Panc1 (cell line): ENCODE results near the gene MYDGF. TPM values are rescaled to one million over a fixed set of nuclear protein-coding genes. Genes with fewer than 3 reads are reported as not detected.

Experiments
- ATAC-seq: fragments of 200-7000 bp; cut with Tn5 transposase; 2 replicates; pipeline ENCODE4 v1.9.1; 2020; ENCODE audit warnings: mild to moderate bottlenecking, moderate library complexity
- BruUV-seq: library from RNA; stranded (reverse); fragments of 400-500 nt; replicated peaks from 2 replicates; lab custom pipeline; 2021; lab: Mats Ljungman, UMichigan
- CTCF ChIA-PET: fragments of 300-600 bp; sonication (Branson Sonifier 250); formaldehyde crosslinking; loops from one replicate; lab custom pipeline; 2022; ENCODE audit warnings: antibody characterized with exemption; lab: Charles Lee
- POLR2A ChIA-PET: fragments of 300-600 bp; sonication (Branson Sonifier 250); formaldehyde crosslinking; loops from one replicate; lab custom pipeline; 2022; ENCODE audit warnings: antibody characterized with exemption; lab: Charles Lee
- DNase-seq: peaks from one replicate; pipeline ENCODE4 v3.0.0-alpha.2; 2010; ENCODE audit warnings: low read depth, low spot score
- H3K27ac ChIP-seq: 2 replicates; pipeline ENCODE4 v1.5.1; 2011; ENCODE audit warnings: mild to moderate bottlenecking, low read length, inconsistent platforms
- H3K27me3 ChIP-seq: fragments of 200-500 bp; sonication (Bioruptor generic); 2 replicates; pipeline ENCODE4 v1.6.0; 2014; ENCODE audit warnings: low read length, inconsistent platforms; ENCODE audit not compliant: control insufficient read depth, insufficient read depth
- H3K36me3 ChIP-seq: fragments of 200-500 bp; sonication (Bioruptor generic); 2 replicates; pipeline ENCODE4 v1.5.1; 2014; ENCODE audit warnings: inconsistent platforms, mild to moderate bottlenecking, low read length, moderate library complexity; ENCODE audit not compliant: control insufficient read depth, insufficient read depth
- H3K4me1 ChIP-seq: 2 replicates; pipeline ENCODE4 v1.5.1; 2011; ENCODE audit warnings: inconsistent platforms, mild to moderate bottlenecking, low read length, moderate library complexity; ENCODE audit not compliant: control insufficient read depth, insufficient read depth
- H3K4me3 ChIP-seq, 2 experiments: 2 replicates each; pipeline ENCODE4 v1.5.1; 2011 to 2012; ENCODE audit warnings: low read depth in 2 of 2, low read length in 2 of 2, mild to moderate bottlenecking in 2 of 2, inconsistent platforms in 1 of 2, moderate library complexity in 1 of 2
- H3K9me3 ChIP-seq: fragments of 200-500 bp; sonication (Bioruptor generic); 2 replicates; pipeline ENCODE4 v1.5.1; 2014; ENCODE audit warnings: low read depth, mild to moderate bottlenecking, inconsistent platforms, low read length, moderate library complexity; ENCODE audit not compliant: control insufficient read depth, insufficient read depth
- CTCF ChIP-seq: fragments of 450-650 bp; IDR thresholded peaks from 2 replicates; pipeline ENCODE4 v1.5.1; 2017; ENCODE audit warnings: mild to moderate bottlenecking
- POLR2AphosphoS5 ChIP-seq: IDR thresholded peaks from 2 replicates; pipeline ENCODE4 v1.6.1; 2012; ENCODE audit warnings: mild to moderate bottlenecking, low read depth, low read length, moderate library complexity
- REST ChIP-seq, 2 experiments: IDR thresholded peaks; 2 replicates each; pipeline ENCODE4 v1.6.1; 2011 to 2012; ENCODE audit warnings: low read depth in 2 of 2, control low read depth in 1 of 2, low read length in 1 of 2, mild to moderate bottlenecking in 1 of 2, moderate library complexity in 1 of 2; ENCODE audit not compliant: insufficient read depth in 1 of 2
- SIN3A ChIP-seq: IDR thresholded peaks from 2 replicates; pipeline ENCODE4 v1.6.1; 2012; ENCODE audit warnings: low read depth, mild to moderate bottlenecking, low read length, moderate library complexity, borderline replicate concordance; ENCODE audit not compliant: insufficient read depth
- TCF7L2 ChIP-seq: IDR thresholded peaks from 2 replicates; pipeline ENCODE4 v1.6.1; 2011; ENCODE audit warnings: mild to moderate bottlenecking, low read depth, low read length, inconsistent platforms
- in situ Hi-C: cut with HindIII; loops from 2 replicates; pipeline ENCODE4 v1.10.0; 2016; ENCODE audit warnings: low sequenced_read_pairs, low pct_unique_long_range_greater_than_20kb
- intact Hi-C: fragments of 100-400 bp; cut with micrococcal nuclease; formaldehyde crosslinking; loops from one replicate; pipeline ENCODE4 v1.10.0; 2022; ENCODE audit not compliant: unreplicated experiment
- total RNA-seq: library from RNA; stranded (reverse); gene quantifications from one replicate; pipeline ENCODE4 v1.2.1, GENCODE V29; 2021; ENCODE audit not compliant: unreplicated experiment

Gene MYDGF
- total RNA-seq, 1 experiment from 2014 or later = 78.1 TPM

- ChIA-PET POLR2A (no interaction called here), CTCF (no interaction called here)
- Histone ChIP-seq H3K4me3 (no peak overlapping the region), H3K36me3 (peaks cover 2% of the 10 kb centered on the region; the same call in 1 of the 2 replicates), H3K9me3 (no peaks in the 10 kb centered on the region), H3K27ac (no peak overlapping the region; the same call in 1 of the 2 replicates), H3K27me3 (no peaks in the 10 kb centered on the region), H3K4me1 (no peaks in the 10 kb centered on the region)
- no peak for TF ChIP-seq CTCF
- no peak for TF ChIP-seq POLR2AphosphoS5
- no peak for TF ChIP-seq REST (IDR thresholded peaks at IDR 0.05; ENCODE audit: insufficient read depth in 1 of 2, low read depth in 2 of 2, low read length in 1 of 2)
- no peak for TF ChIP-seq SIN3A
- TF ChIP-seq TCF7L2 = no peak
- in situ Hi-C loops = no loop called here
- ATAC-seq (no peak), DNase-seq (no peak)
- intact Hi-C loops = no loop called here
- BruUV-seq = no TSS peak
Observed at GRCh38 chr19:4705413-4706131, 35.4 kb upstream of the MYDGF start.

GRCh38 chr19:4704317-4704673 is 34.2 kb upstream of the MYDGF start:
- no peaks in the 10 kb centered on the region for H3K9me3 ChIP-seq

More at GRCh38 chr19:4704317-4704673, 34.2 kb upstream of the MYDGF start:
- no TSS peak for BruUV-seq
- intact Hi-C loops (no loop called here), in situ Hi-C loops (no loop called here)
- POLR2A ChIA-PET = no interaction called here
- Histone ChIP-seq H3K4me3 (no peak overlapping the region), H3K27ac (no peak overlapping the region), H3K4me1 (no peaks in the 10 kb centered on the region), H3K27me3 (no peaks in the 10 kb centered on the region), H3K36me3 (peaks cover 2% of the 10 kb centered on the region; the same call in 1 of the 2 replicates)
- ATAC-seq (0 out of 2 replicates have a peak, but pooled peaks have one; percentile 30), DNase-seq (no peak)
- TF ChIP-seq SIN3A (no peak), POLR2AphosphoS5 (no peak), REST (IDR thresholded peaks at IDR 0.05; ENCODE audit: insufficient read depth in 1 of 2, low read depth in 2 of 2, low read length in 1 of 2) (no peak), TCF7L2 (no peak), CTCF (no peak)
- CTCF ChIA-PET = no interaction called here
